ENCODE measurements around the gene PARP11. TPM values are rescaled to one million over a fixed set of nuclear protein-coding genes. Genes with fewer than 3 reads are reported as not detected.
A peak's percentile ranks its signal among the peaks of the same experiment; 100 is the strongest.

PARP11 gene
- total and polyA plus RNA-seq, 2 donors: 7.1 to 10.4 TPM

GRCh38 chr12:3838076-3838475 is 35.1 kb downstream of the PARP11 start:
- WGBS: 38% methylated on average over 1 of the region's 1 CpG
- Histone ChIP-seq H3K27ac (ENCODE audit: low read depth in 1 of 2, low read length in 1 of 2) (no peak overlapping the region), H3K36me3 (ENCODE audit: control insufficient read depth in 2 of 2, insufficient read depth in 2 of 2, low read length in 1 of 2) (no peaks in the 10 kb centered on the region), H3K27me3 (ENCODE audit: control insufficient read depth in 2 of 2, insufficient read depth in 1 of 2, low read length in 1 of 2) (peaks cover 0 to 6% of the 10 kb centered on the region in 2 donors), H3K9me3 (ENCODE audit: control insufficient read depth in 2 of 2, insufficient read depth in 1 of 2, low read length in 1 of 2) (no peaks in the 10 kb centered on the region), H3K4me1 (ENCODE audit: control insufficient read depth in 2 of 2, insufficient read depth in 2 of 2, low read length in 2 of 2) (no peaks in the 10 kb centered on the region), H3K4me3 (ENCODE audit: low read length in 2 of 2) (no peak overlapping the region)
- DNase-seq (ENCODE audit: low read depth in 6 of 9, low spot score in 9 of 9): no peak

- no peak overlapping the region for H3K27ac ChIP-seq (ENCODE audit: low read depth in 1 of 2, low read length in 1 of 2)
- no peaks in the 10 kb centered on the region for H3K36me3 ChIP-seq (ENCODE audit: control insufficient read depth in 2 of 2, insufficient read depth in 2 of 2, low read length in 1 of 2)
- H3K27me3 ChIP-seq (ENCODE audit: control insufficient read depth in 2 of 2, insufficient read depth in 1 of 2, low read length in 1 of 2): peaks cover 0 to 6% of the 10 kb centered on the region in 2 donors
- no peaks in the 10 kb centered on the region for H3K9me3 ChIP-seq (ENCODE audit: control insufficient read depth in 2 of 2, insufficient read depth in 1 of 2, low read length in 1 of 2)
- DNase-seq (ENCODE audit: low read depth in 6 of 9, low spot score in 9 of 9): no peak
- WGBS: 98% methylated on average over 4 of the region's 4 CpGs
- H3K4me1 ChIP-seq (ENCODE audit: control insufficient read depth in 2 of 2, insufficient read depth in 2 of 2, low read length in 2 of 2): no peaks in the 10 kb centered on the region
- H3K4me3 ChIP-seq (ENCODE audit: low read length in 2 of 2): no peak overlapping the region
Measured at GRCh38 chr12:3837049-3837448, 36.1 kb downstream of the PARP11 start.

GRCh38 chr12:3836641-3837040 is 36.6 kb downstream of the PARP11 start:
- peaks cover 0 to 6% of the 10 kb centered on the region in 2 donors for H3K27me3 ChIP-seq (ENCODE audit: control insufficient read depth in 2 of 2, insufficient read depth in 1 of 2, low read length in 1 of 2)
- no peak overlapping the region for H3K27ac ChIP-seq (ENCODE audit: low read depth in 1 of 2, low read length in 1 of 2)
- H3K4me3 ChIP-seq (ENCODE audit: low read length in 2 of 2): no peak overlapping the region
- H3K9me3 ChIP-seq (ENCODE audit: control insufficient read depth in 2 of 2, insufficient read depth in 1 of 2, low read length in 1 of 2): no peaks in the 10 kb centered on the region
- no peaks in the 10 kb centered on the region for H3K4me1 ChIP-seq (ENCODE audit: control insufficient read depth in 2 of 2, insufficient read depth in 2 of 2, low read length in 2 of 2)
- 96% methylated on average over 3 of the region's 3 CpGs for WGBS
- DNase-seq (ENCODE audit: low read depth in 6 of 9, low spot score in 9 of 9): no peak
- H3K36me3 ChIP-seq (ENCODE audit: control insufficient read depth in 2 of 2, insufficient read depth in 2 of 2, low read length in 1 of 2): no peaks in the 10 kb centered on the region

GRCh38 chr12:3835914-3836313 is 37.3 kb downstream of the PARP11 start:
- Histone ChIP-seq H3K4me1 (ENCODE audit: control insufficient read depth in 2 of 2, insufficient read depth in 2 of 2, low read length in 2 of 2) (no peaks in the 10 kb centered on the region), H3K36me3 (ENCODE audit: control insufficient read depth in 2 of 2, insufficient read depth in 2 of 2, low read length in 1 of 2) (no peaks in the 10 kb centered on the region), H3K27ac (ENCODE audit: low read depth in 1 of 2, low read length in 1 of 2) (no peak overlapping the region), H3K27me3 (ENCODE audit: control insufficient read depth in 2 of 2, insufficient read depth in 1 of 2, low read length in 1 of 2) (peaks cover 0 to 6% of the 10 kb centered on the region in 2 donors), H3K9me3 (ENCODE audit: control insufficient read depth in 2 of 2, insufficient read depth in 1 of 2, low read length in 1 of 2) (no peaks in the 10 kb centered on the region), H3K4me3 (ENCODE audit: low read length in 2 of 2) (no peak overlapping the region)
- DNase-seq (ENCODE audit: low read depth in 6 of 9, low spot score in 9 of 9): no peak
- 97% methylated on average over 2 of the region's 2 CpGs for WGBS

GRCh38 chr12:3834774-3835173 is 38.4 kb downstream of the PARP11 start:
- no peaks in the 10 kb centered on the region for H3K9me3 ChIP-seq (ENCODE audit: control insufficient read depth in 2 of 2, insufficient read depth in 1 of 2, low read length in 1 of 2)

GRCh38 chr12:3833670-3834310 is 39.4 kb downstream of the PARP11 start:
- Histone ChIP-seq H3K36me3 (ENCODE audit: control insufficient read depth in 2 of 2, insufficient read depth in 2 of 2, low read length in 1 of 2) (no peaks in the 10 kb centered on the region), H3K9me3 (ENCODE audit: control insufficient read depth in 2 of 2, insufficient read depth in 1 of 2, low read length in 1 of 2) (no peaks in the 10 kb centered on the region), H3K4me3 (ENCODE audit: low read length in 2 of 2) (no peak overlapping the region), H3K27ac (ENCODE audit: low read depth in 1 of 2, low read length in 1 of 2) (peak overlapping the region in 1 of 2 donors; percentile 11), H3K4me1 (ENCODE audit: control insufficient read depth in 2 of 2, insufficient read depth in 2 of 2, low read length in 2 of 2) (no peaks in the 10 kb centered on the region), H3K27me3 (ENCODE audit: control insufficient read depth in 2 of 2, insufficient read depth in 1 of 2, low read length in 1 of 2) (peaks cover 0 to 3% of the 10 kb centered on the region in 2 donors)
- WGBS: 89% methylated on average over 6 of the region's 6 CpGs
- DNase-seq (ENCODE audit: low read depth in 6 of 9, low spot score in 9 of 9): no peak

More at GRCh38 chr12:3834774-3835173, 38.4 kb downstream of the PARP11 start:
- no peak overlapping the region for H3K27ac ChIP-seq (ENCODE audit: low read depth in 1 of 2, low read length in 1 of 2)
- H3K27me3 ChIP-seq (ENCODE audit: control insufficient read depth in 2 of 2, insufficient read depth in 1 of 2, low read length in 1 of 2): peaks cover 0 to 5% of the 10 kb centered on the region in 2 donors
- H3K4me1 ChIP-seq (ENCODE audit: control insufficient read depth in 2 of 2, insufficient read depth in 2 of 2, low read length in 2 of 2): no peaks in the 10 kb centered on the region
- no peak overlapping the region for H3K4me3 ChIP-seq (ENCODE audit: low read length in 2 of 2)
- no peak for DNase-seq (ENCODE audit: low read depth in 6 of 9, low spot score in 9 of 9)
- H3K36me3 ChIP-seq (ENCODE audit: control insufficient read depth in 2 of 2, insufficient read depth in 2 of 2, low read length in 1 of 2): no peaks in the 10 kb centered on the region
- 86% methylated on average over 6 of the region's 6 CpGs for WGBS

- H3K9me3 ChIP-seq (ENCODE audit: control insufficient read depth in 2 of 2, insufficient read depth in 1 of 2, low read length in 1 of 2): no peaks in the 10 kb centered on the region
- WGBS: 97% methylated on average over 3 of the region's 3 CpGs
- no peak overlapping the region for H3K27ac ChIP-seq (ENCODE audit: low read depth in 1 of 2, low read length in 1 of 2)
- no peak overlapping the region for H3K4me3 ChIP-seq (ENCODE audit: low read length in 2 of 2)
- DNase-seq (ENCODE audit: low read depth in 6 of 9, low spot score in 9 of 9): no peak
- no peaks in the 10 kb centered on the region for H3K4me1 ChIP-seq (ENCODE audit: control insufficient read depth in 2 of 2, insufficient read depth in 2 of 2, low read length in 2 of 2)
- no peaks in the 10 kb centered on the region for H3K27me3 ChIP-seq (ENCODE audit: control insufficient read depth in 2 of 2, insufficient read depth in 1 of 2, low read length in 1 of 2)
- peaks cover 0 to 4% of the 10 kb centered on the region in 2 donors for H3K36me3 ChIP-seq (ENCODE audit: control insufficient read depth in 2 of 2, insufficient read depth in 2 of 2, low read length in 1 of 2)
Measured at GRCh38 chr12:3832738-3833137, 40.5 kb downstream of the PARP11 start.

GRCh38 chr12:3828888-3829287 is 44.3 kb downstream of the PARP11 start:
- 96% methylated on average over 3 of the region's 3 CpGs for WGBS

GRCh38 chr12:3827301-3828000 is 45.7 kb downstream of the PARP11 start:
- H3K36me3 ChIP-seq (ENCODE audit: control insufficient read depth in 2 of 2, insufficient read depth in 2 of 2, low read length in 1 of 2): peaks cover 0 to 15% of the 10 kb centered on the region in 2 donors
- DNase-seq (ENCODE audit: low read depth in 6 of 9, low spot score in 9 of 9): no peak
- no peak overlapping the region for H3K4me3 ChIP-seq (ENCODE audit: low read length in 2 of 2)
- no peaks in the 10 kb centered on the region for H3K27me3 ChIP-seq (ENCODE audit: control insufficient read depth in 2 of 2, insufficient read depth in 1 of 2, low read length in 1 of 2)
- no peaks in the 10 kb centered on the region for H3K9me3 ChIP-seq (ENCODE audit: control insufficient read depth in 2 of 2, insufficient read depth in 1 of 2, low read length in 1 of 2)
- H3K4me1 ChIP-seq (ENCODE audit: control insufficient read depth in 2 of 2, insufficient read depth in 2 of 2, low read length in 2 of 2): no peaks in the 10 kb centered on the region
- no peak overlapping the region for H3K27ac ChIP-seq (ENCODE audit: low read depth in 1 of 2, low read length in 1 of 2)
- 96% methylated on average over 3 of the region's 3 CpGs for WGBS

More at GRCh38 chr12:3828888-3829287, 44.3 kb downstream of the PARP11 start:
- H3K9me3 ChIP-seq (ENCODE audit: control insufficient read depth in 2 of 2, insufficient read depth in 1 of 2, low read length in 1 of 2): no peaks in the 10 kb centered on the region
- H3K4me1 ChIP-seq (ENCODE audit: control insufficient read depth in 2 of 2, insufficient read depth in 2 of 2, low read length in 2 of 2): no peaks in the 10 kb centered on the region
- H3K36me3 ChIP-seq (ENCODE audit: control insufficient read depth in 2 of 2, insufficient read depth in 2 of 2, low read length in 1 of 2): peaks cover 0 to 15% of the 10 kb centered on the region in 2 donors
- no peak for DNase-seq (ENCODE audit: low read depth in 6 of 9, low spot score in 9 of 9)
- H3K27ac ChIP-seq (ENCODE audit: low read depth in 1 of 2, low read length in 1 of 2): no peak overlapping the region
- H3K27me3 ChIP-seq (ENCODE audit: control insufficient read depth in 2 of 2, insufficient read depth in 1 of 2, low read length in 1 of 2): no peaks in the 10 kb centered on the region
- H3K4me3 ChIP-seq (ENCODE audit: low read length in 2 of 2): no peak overlapping the region
